ENCODE results near the gene KIF12.

The KIF12 gene

DNA sequence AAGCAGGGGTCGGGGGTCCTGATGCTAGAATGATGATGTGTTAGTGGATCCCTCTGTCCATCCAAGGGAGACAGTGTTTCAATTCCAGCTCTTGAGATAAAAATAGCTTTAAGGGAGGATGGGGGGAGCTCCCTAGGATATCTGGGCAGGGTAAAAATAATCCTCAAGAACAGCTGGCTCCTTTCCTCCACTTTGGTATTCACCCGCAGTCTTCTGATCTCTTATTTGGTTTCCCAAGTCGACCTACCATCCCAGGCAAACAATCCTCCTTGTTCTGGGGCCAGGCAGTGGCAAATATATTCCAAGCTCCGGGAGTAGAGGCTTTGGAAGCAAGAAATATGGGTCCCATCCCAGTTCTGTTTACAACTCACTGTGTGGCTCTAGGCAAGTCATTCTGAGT lies 41.8 kb upstream of the KIF12 start:
- ATAC-seq (ENCODE audit: low read depth) (no peak), DNase-seq (ENCODE audit: low spot score) (no peak)
- TF ChIP-seq, protein P1, sequence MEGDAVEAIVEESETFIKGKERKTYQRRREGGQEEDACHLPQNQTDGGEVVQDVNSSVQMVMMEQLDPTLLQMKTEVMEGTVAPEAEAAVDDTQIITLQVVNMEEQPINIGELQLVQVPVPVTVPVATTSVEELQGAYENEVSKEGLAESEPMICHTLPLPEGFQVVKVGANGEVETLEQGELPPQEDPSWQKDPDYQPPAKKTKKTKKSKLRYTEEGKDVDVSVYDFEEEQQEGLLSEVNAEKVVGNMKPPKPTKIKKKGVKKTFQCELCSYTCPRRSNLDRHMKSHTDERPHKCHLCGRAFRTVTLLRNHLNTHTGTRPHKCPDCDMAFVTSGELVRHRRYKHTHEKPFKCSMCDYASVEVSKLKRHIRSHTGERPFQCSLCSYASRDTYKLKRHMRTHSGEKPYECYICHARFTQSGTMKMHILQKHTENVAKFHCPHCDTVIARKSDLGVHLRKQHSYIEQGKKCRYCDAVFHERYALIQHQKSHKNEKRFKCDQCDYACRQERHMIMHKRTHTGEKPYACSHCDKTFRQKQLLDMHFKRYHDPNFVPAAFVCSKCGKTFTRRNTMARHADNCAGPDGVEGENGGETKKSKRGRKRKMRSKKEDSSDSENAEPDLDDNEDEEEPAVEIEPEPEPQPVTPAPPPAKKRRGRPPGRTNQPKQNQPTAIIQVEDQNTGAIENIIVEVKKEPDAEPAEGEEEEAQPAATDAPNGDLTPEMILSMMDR (IDR thresholded peaks at IDR 0.05; ENCODE audit: poor library complexity, severe bottlenecking) = no peak
- no peak overlapping the region for H3K27ac ChIP-seq (ENCODE audit: poor library complexity, severe bottlenecking)
- no peaks in the 10 kb centered on the region for H3K4me1 ChIP-seq (ENCODE audit: insufficient read depth, poor library complexity, severe bottlenecking)
- no peak overlapping the region for H3K4me3 ChIP-seq (ENCODE audit: severe bottlenecking)
- no peaks in the 10 kb centered on the region for H3K36me3 ChIP-seq (ENCODE audit: low read depth)
- no peaks in the 10 kb centered on the region for H3K27me3 ChIP-seq (ENCODE audit: insufficient read depth, poor library complexity, severe bottlenecking)
- no peaks in the 10 kb centered on the region for H3K9me3 ChIP-seq (ENCODE audit: severe bottlenecking)

DNA sequence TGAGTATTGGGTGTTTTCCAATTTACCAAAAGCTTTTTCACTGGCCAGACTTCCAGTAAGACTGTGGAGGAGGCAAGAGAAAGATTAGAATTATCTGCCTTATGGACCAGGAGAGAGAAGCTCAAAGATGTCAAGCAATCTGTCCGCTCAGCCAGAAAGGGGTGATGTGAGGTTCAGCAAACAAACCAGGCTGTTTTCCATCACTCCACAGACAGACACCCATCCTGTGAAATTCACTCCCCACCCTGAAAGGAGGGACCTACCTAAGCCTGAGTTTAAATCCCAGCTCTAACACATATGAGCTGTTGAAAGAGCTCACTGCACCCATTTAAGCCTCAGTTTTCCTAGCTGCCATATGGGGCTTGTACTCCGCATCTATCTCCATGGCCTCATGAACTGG lies 41.3 kb upstream of the KIF12 start:
- DNase-seq (ENCODE audit: low spot score) (no peak), ATAC-seq (ENCODE audit: low read depth) (no peak)
- H3K27me3 ChIP-seq (ENCODE audit: insufficient read depth, poor library complexity, severe bottlenecking) = no peaks in the 10 kb centered on the region
- TF ChIP-seq, protein P1 (IDR thresholded peaks at IDR 0.05; ENCODE audit: poor library complexity, severe bottlenecking) = no peak
- H3K9me3 ChIP-seq (ENCODE audit: severe bottlenecking) = no peaks in the 10 kb centered on the region
- H3K4me1 ChIP-seq (ENCODE audit: insufficient read depth, poor library complexity, severe bottlenecking) = no peaks in the 10 kb centered on the region
- no peak overlapping the region for H3K4me3 ChIP-seq (ENCODE audit: severe bottlenecking)
- H3K27ac ChIP-seq (ENCODE audit: poor library complexity, severe bottlenecking) = no peak overlapping the region
- no peaks in the 10 kb centered on the region for H3K36me3 ChIP-seq (ENCODE audit: low read depth)

DNA sequence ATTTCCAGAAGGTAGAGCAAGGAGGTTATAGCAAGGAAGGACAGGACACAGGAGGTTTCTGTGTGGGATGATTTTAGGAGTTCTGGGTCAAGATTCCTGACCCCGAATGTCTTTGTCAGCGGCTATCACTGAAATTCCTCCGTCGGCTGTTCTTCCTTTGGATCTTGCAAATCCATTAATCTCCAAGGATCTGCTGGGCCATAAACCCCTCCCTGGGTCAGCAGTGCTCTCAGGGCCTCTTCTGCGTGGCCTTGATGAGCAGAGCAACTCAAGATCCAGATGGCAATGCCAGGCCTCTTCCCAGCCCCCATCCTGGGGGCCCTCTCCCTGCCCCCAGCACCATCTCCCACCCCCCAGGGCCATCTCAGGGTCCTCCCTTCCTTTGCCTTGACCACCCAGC lies 40.0 kb upstream of the KIF12 start:
- DNase-seq (ENCODE audit: low spot score) = no peak
- TF ChIP-seq, protein P1 (IDR thresholded peaks at IDR 0.05; ENCODE audit: poor library complexity, severe bottlenecking) = no peak
- Histone ChIP-seq H3K4me3 (ENCODE audit: severe bottlenecking) (no peak overlapping the region), H3K36me3 (ENCODE audit: low read depth) (no peaks in the 10 kb centered on the region), H3K27ac (ENCODE audit: poor library complexity, severe bottlenecking) (no peak overlapping the region), H3K4me1 (ENCODE audit: insufficient read depth, poor library complexity, severe bottlenecking) (no peaks in the 10 kb centered on the region), H3K27me3 (ENCODE audit: insufficient read depth, poor library complexity, severe bottlenecking) (no peaks in the 10 kb centered on the region), H3K9me3 (ENCODE audit: severe bottlenecking) (no peaks in the 10 kb centered on the region)
- ATAC-seq (ENCODE audit: low read depth) = no peak

DNA sequence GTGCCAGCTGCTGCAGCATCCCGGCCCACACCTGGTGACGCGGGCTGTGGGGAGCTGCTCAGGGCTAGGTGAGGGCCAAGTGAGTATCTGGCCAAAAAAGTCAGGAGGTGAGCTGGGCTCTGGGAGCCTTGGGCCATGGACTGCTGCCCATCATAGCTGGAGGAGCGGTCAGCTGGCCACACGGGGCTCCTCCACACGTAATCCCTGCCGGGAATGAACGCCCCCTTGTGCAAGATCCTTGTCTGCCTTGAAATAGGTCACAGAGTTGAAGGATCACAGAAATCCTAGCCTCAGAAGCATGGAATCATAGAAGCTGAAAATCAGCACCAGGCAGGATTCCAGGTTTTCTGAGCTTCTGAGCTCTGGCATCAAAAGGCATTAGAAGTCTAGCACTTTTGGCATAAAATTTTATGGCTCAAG lies 39.5 kb upstream of the KIF12 start:
- no peak for ATAC-seq (ENCODE audit: low read depth)
- Histone ChIP-seq H3K4me3 (ENCODE audit: severe bottlenecking) (no peak overlapping the region), H3K36me3 (ENCODE audit: low read depth) (no peaks in the 10 kb centered on the region), H3K4me1 (ENCODE audit: insufficient read depth, poor library complexity, severe bottlenecking) (no peaks in the 10 kb centered on the region), H3K27me3 (ENCODE audit: insufficient read depth, poor library complexity, severe bottlenecking) (no peaks in the 10 kb centered on the region), H3K27ac (ENCODE audit: poor library complexity, severe bottlenecking) (no peak overlapping the region), H3K9me3 (ENCODE audit: severe bottlenecking) (no peaks in the 10 kb centered on the region)
- TF ChIP-seq, protein P1 (IDR thresholded peaks at IDR 0.05; ENCODE audit: poor library complexity, severe bottlenecking) = no peak
- no peak for DNase-seq (ENCODE audit: low spot score)

DNA sequence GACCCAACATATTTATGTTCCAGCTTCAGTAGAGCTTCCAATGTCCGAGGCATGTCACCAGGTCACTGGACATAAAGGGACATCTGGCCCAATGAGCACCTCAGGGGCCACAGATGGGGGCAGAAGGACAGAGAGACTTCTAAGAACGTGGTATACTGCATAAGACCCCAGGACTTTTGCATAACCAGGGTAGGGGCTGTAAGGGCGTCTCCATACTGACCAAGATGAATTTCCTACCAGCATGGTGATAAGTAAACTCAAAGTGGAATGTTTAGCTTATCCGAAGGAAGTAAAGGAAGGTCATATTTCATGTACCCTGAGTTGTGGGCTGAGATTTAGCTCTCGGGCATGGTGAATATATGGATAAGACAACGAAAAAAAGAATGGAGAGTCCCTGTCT lies 38.7 kb upstream of the KIF12 start:
- Histone ChIP-seq H3K4me3 (ENCODE audit: severe bottlenecking) (no peak overlapping the region), H3K27me3 (ENCODE audit: insufficient read depth, poor library complexity, severe bottlenecking) (no peaks in the 10 kb centered on the region), H3K27ac (ENCODE audit: poor library complexity, severe bottlenecking) (no peak overlapping the region), H3K4me1 (ENCODE audit: insufficient read depth, poor library complexity, severe bottlenecking) (no peaks in the 10 kb centered on the region), H3K36me3 (ENCODE audit: low read depth) (no peaks in the 10 kb centered on the region), H3K9me3 (ENCODE audit: severe bottlenecking) (no peaks in the 10 kb centered on the region)
- no peak for ATAC-seq (ENCODE audit: low read depth)
- TF ChIP-seq, protein P1 (IDR thresholded peaks at IDR 0.05; ENCODE audit: poor library complexity, severe bottlenecking) = no peak
- DNase-seq (ENCODE audit: low spot score) = no peak

All from RWPE2 (cell line).